Upper lobe of right lung (tissue), 1 donor: ENCODE results near the gene CLUH. TPM values are rescaled to one million over a fixed set of nuclear protein-coding genes. Genes with fewer than 3 reads are reported as not detected.

Experiments
- ATAC-seq: fragments of 200-7000 bp; cut with Tn5 transposase; one replicate; pipeline ENCODE4 v1.9.1; 2020; ENCODE audit warnings: mild to moderate bottlenecking, moderate library complexity
- DNase-seq: peaks from one replicate; pipeline ENCODE4 v3.0.0-alpha.2; 2020
- H3K27ac ChIP-seq: fragments of 200-600 bp; one replicate; pipeline ENCODE4 v1.8.0; 2022
- H3K27me3 ChIP-seq: fragments of 200-600 bp; one replicate; pipeline ENCODE4 v1.8.0; 2022; ENCODE audit warnings: mild to moderate bottlenecking
- H3K36me3 ChIP-seq: fragments of 200-600 bp; one replicate; pipeline ENCODE4 v1.8.0; 2022
- H3K4me1 ChIP-seq: fragments of 200-600 bp; one replicate; pipeline ENCODE4 v1.8.0; 2022
- H3K4me3 ChIP-seq: fragments of 200-600 bp; one replicate; pipeline ENCODE4 v1.8.0; 2022; ENCODE audit warnings: mild to moderate bottlenecking
- H3K9me3 ChIP-seq: fragments of 200-600 bp; one replicate; pipeline ENCODE4 v1.8.0; 2022
- CTCF ChIP-seq: fragments of 200-600 bp; IDR thresholded peaks from one replicate; pipeline ENCODE4 v1.8.0; 2022; ENCODE audit warnings: antibody characterized with exemption
- intact Hi-C: fragments of 100-400 bp; cut with DNase I; formaldehyde crosslinking; loops from one replicate; pipeline ENCODE4 v1.11.0; 2022
- total RNA-seq: library from RNA; stranded (reverse); fragmentation: NEBNext Ultra II Directional; extraction: Animal tissue kit (Norgen Biotek cat#: 25700); gene quantifications from one replicate; pipeline ENCODE4 v1.2.1, GENCODE V29; 2021
- donor health status: DM: no; HTN: yes; CAD: no; lungs with severe emphysema.

CLUH gene
- total RNA-seq, 1 donor from 2014 or later, result 63.5 TPM

GRCh38 chr17:2750721-2751120 lies 39.2 kb upstream of the CLUH start:
- peaks cover 3% of the 10 kb centered on the region for H3K4me1 ChIP-seq
- intact Hi-C loops, result no loop called here
- H3K36me3 ChIP-seq, result no peaks in the 10 kb centered on the region
- H3K27me3 ChIP-seq, result peaks cover 60% of the 10 kb centered on the region
- no peak overlapping the region for H3K4me3 ChIP-seq
- no peak for ATAC-seq
- TF ChIP-seq CTCF, result no peak
- no peaks in the 10 kb centered on the region for H3K9me3 ChIP-seq
- DNase-seq, result no peak
- H3K27ac ChIP-seq, result no peak overlapping the region

- Histone ChIP-seq H3K4me1 (no peaks in the 10 kb centered on the region), H3K36me3 (no peaks in the 10 kb centered on the region), H3K4me3 (no peak overlapping the region), H3K27me3 (peaks cover 52% of the 10 kb centered on the region), H3K9me3 (no peaks in the 10 kb centered on the region), H3K27ac (no peak overlapping the region)
- intact Hi-C loops, result no loop called here
- no peak for TF ChIP-seq CTCF
- DNase-seq (peak; percentile 87), ATAC-seq (peak; percentile 98)
These were observed 38.2 kb upstream of the CLUH start for GRCh38 chr17:2749784-2750181.

- Histone ChIP-seq H3K9me3 (no peaks in the 10 kb centered on the region), H3K4me1 (no peaks in the 10 kb centered on the region), H3K4me3 (no peak within 1 kb of the TSS), H3K27me3 (peaks cover 47% of the 10 kb centered on the region), H3K27ac (no peak within 1 kb of the TSS), H3K36me3 (no peaks in the 10 kb centered on the region)
- TF ChIP-seq CTCF, result no peak
- DNase-seq (no peak), ATAC-seq (no peak)
- intact Hi-C loops, result no loop called here
These were observed 37.7 kb upstream of the CLUH start, which contains the start of gene CCDC92B for GRCh38 chr17:2749058-2749783. CCDC92B (minus strand) TSS chr17:2749652; CDS start chr17:2735145, 14,507 bp downstream.

- intact Hi-C loops, result no loop called here
- Histone ChIP-seq H3K4me3 (no peak overlapping the region), H3K27me3 (peaks cover 17% of the 10 kb centered on the region), H3K36me3 (no peaks in the 10 kb centered on the region), H3K4me1 (no peaks in the 10 kb centered on the region), H3K27ac (no peak overlapping the region), H3K9me3 (no peaks in the 10 kb centered on the region)
- TF ChIP-seq CTCF, result no peak
- no peak for ATAC-seq
- no peak for DNase-seq
These were observed 33.9 kb upstream of the CLUH start for GRCh38 chr17:2745317-2746037.

- no peak for ATAC-seq
These were observed 26.1 kb upstream of the CLUH start for GRCh38 chr17:2737693-2738092.

More at GRCh38 chr17:2737693-2738092, 26.1 kb upstream of the CLUH start:
- H3K36me3 ChIP-seq, result no peaks in the 10 kb centered on the region
- DNase-seq, result no peak
- no peaks in the 10 kb centered on the region for H3K9me3 ChIP-seq
- no peak overlapping the region for H3K27ac ChIP-seq
- H3K4me3 ChIP-seq, result no peak overlapping the region
- no peaks in the 10 kb centered on the region for H3K27me3 ChIP-seq
- no peaks in the 10 kb centered on the region for H3K4me1 ChIP-seq
- intact Hi-C loops, result no loop called here
- no peak for TF ChIP-seq CTCF
